K562 (cell line): ENCODE results near the gene MEX3D. TPM values are rescaled to one million over a fixed set of nuclear protein-coding genes. Genes with fewer than 3 reads are reported as not detected.
A peak's percentile ranks its signal among the peaks of the same experiment; 100 is the strongest.

Experiments used
- ATAC-seq: fragments of 200-7000 bp; cut with Tn5 transposase; 3 replicates; pipeline ENCODE4 v1.9.1; 2020; ENCODE audit warnings: moderate library complexity
- BruUV-seq: library from RNA; stranded (reverse); fragments of 400-500 nt; replicated peaks from 2 replicates; lab custom pipeline; 2021; lab: Mats Ljungman, UMichigan
- CTCF ChIA-PET: fragments of 300-600 bp; formaldehyde crosslinking; extraction: SDS; loops from one replicate; lab custom pipeline; 2021; ENCODE audit warnings: low intra/inter-chr PET ratio; lab: Yijun Ruan, JAX
- POLR2A ChIA-PET: fragments of 300-600, 350-650 bp; sonication (Branson Sonifier 250); formaldehyde crosslinking; extraction: SDS; loops from one replicate; lab custom pipeline; 2021; ENCODE audit warnings: antibody characterized with exemption, inconsistent platforms; lab: Yijun Ruan, JAX
- DNase-seq, 4 experiments: peaks; one replicate each; pipeline versions ENCODE4 v3.0.0 to v3.0.0-alpha.2; 2011 to 2018; ENCODE audit warnings: low spot score in 3 of 4, mixed read lengths in 3 of 4; ENCODE audit errors: extremely low read depth in 1 of 4
- FAIRE-seq: peaks from 2 replicates; lab custom pipeline; 2011; peaks lifted over from hg19 to GRCh38; lab: Jason Lieb, UNC
- H2AFZ ChIP-seq: 2 replicates; pipeline ENCODE4 v1.6.0; 2011; ENCODE audit warnings: low read depth, low read length, control low read depth, inconsistent platforms
- H3K27ac ChIP-seq: fragments of 200-600 bp; 3 replicates; pipeline ENCODE4 v1.8.0; 2011; ENCODE audit warnings: low read depth, mild to moderate bottlenecking, control low read depth, inconsistent platforms, low read length, moderate library complexity, mixed read lengths; ENCODE audit errors: extremely low read depth
- H3K27me3 ChIP-seq, 2 experiments: fragments of 300-600 bp in 1 of 2; 2 replicates in 1 of 2; 3 replicates in 1 of 2; pipeline versions ENCODE4 v1.6.0 to v1.8.0; 2011; ENCODE audit warnings: inconsistent platforms in 2 of 2, low read length in 2 of 2, mild to moderate bottlenecking in 1 of 2, mixed read lengths in 1 of 2, moderate library complexity in 1 of 2; ENCODE audit not compliant: control insufficient read depth in 2 of 2, insufficient read depth in 2 of 2
- H3K36me3 ChIP-seq: fragments of 300-600 bp; 3 replicates; pipeline ENCODE4 v1.8.0; 2011; ENCODE audit warnings: mild to moderate bottlenecking, low read length, inconsistent platforms; ENCODE audit not compliant: control insufficient read depth, insufficient read depth
- H3K4me1 ChIP-seq, 2 experiments: fragments of 200-600 bp in 1 of 2; replicated peaks in 1 of 2; 2 replicates in 1 of 2; 3 replicates in 1 of 2; pipeline versions ENCODE4 v1.5.1 to v1.8.0; 2011; ENCODE audit warnings: inconsistent platforms in 2 of 2, low read length in 2 of 2, mild to moderate bottlenecking in 1 of 2, mixed read lengths in 1 of 2, moderate library complexity in 1 of 2; ENCODE audit not compliant: control insufficient read depth in 2 of 2, insufficient read depth in 2 of 2
- H3K4me2 ChIP-seq: 2 replicates; pipeline ENCODE4 v1.6.1; 2011; ENCODE audit warnings: low read length, control low read depth, inconsistent platforms, mixed read lengths; ENCODE audit not compliant: insufficient read depth
- H3K4me3 ChIP-seq: fragments of 200-600 bp; sonication (generic), shearing (Covaris generic); 2 replicates; pipeline ENCODE4 v1.5.1; 2016; ENCODE audit warnings: control low read depth, inconsistent platforms
- H3K79me2 ChIP-seq: fragments of 200-600 bp; 3 replicates; pipeline ENCODE4 v1.8.0; 2011; ENCODE audit warnings: low read length, inconsistent platforms; ENCODE audit not compliant: control insufficient read depth, insufficient read depth
- H3K9ac ChIP-seq, 2 experiments: 2 replicates each; pipeline versions ENCODE4 v1.6.0 to v1.6.1; 2011; ENCODE audit warnings: low read depth in 2 of 2, low read length in 2 of 2, control low read depth in 1 of 2, inconsistent platforms in 1 of 2, mild to moderate bottlenecking in 1 of 2, mixed read lengths in 1 of 2; ENCODE audit not compliant: insufficient read depth in 1 of 2
- H3K9me1 ChIP-seq: one replicate; pipeline ENCODE4 v1.6.0; 2011; ENCODE audit warnings: inconsistent platforms, mild to moderate bottlenecking, low read length, moderate library complexity; ENCODE audit not compliant: control insufficient read depth, insufficient read depth
- H3K9me3 ChIP-seq: replicated peaks from 2 replicates; pipeline ENCODE4 v1.5.1; 2011; ENCODE audit warnings: low read depth, low read length, inconsistent platforms; ENCODE audit not compliant: control insufficient read depth, insufficient read depth
- H4K20me1 ChIP-seq: replicated peaks from 2 replicates; pipeline ENCODE4 v1.6.1; 2011; ENCODE audit warnings: low read length, inconsistent platforms, mixed read lengths; ENCODE audit not compliant: control insufficient read depth, insufficient read depth
- CBFA2T3 ChIP-seq: fragments of 450-650 bp; IDR thresholded peaks from 2 replicates; pipeline ENCODE4 v1.6.1; 2017
- EHMT2 ChIP-seq: fragments of 450-650 bp; IDR thresholded peaks from 2 replicates; pipeline ENCODE4 v1.6.1; 2018; ENCODE audit warnings: antibody characterized with exemption
- FOXA3 ChIP-seq, 2 experiments: fragments of 450-650 bp in 1 of 2; sonication (generic) in 1 of 2; formaldehyde crosslinking; IDR thresholded peaks in 1 of 2; conservative IDR thresholded peaks in 1 of 2; 2 replicates each; pipeline versions ENCODE4 v1.4.0 to v1.8.0; 2020 to 2022; ENCODE audit warnings: mild to moderate bottlenecking in 2 of 2, missing genetic modification reagents in 1 of 2
- GATAD2B ChIP-seq: fragments of 450-650 bp; IDR thresholded peaks from 2 replicates; pipeline ENCODE4 v1.6.1; 2017; ENCODE audit warnings: mild to moderate bottlenecking, borderline replicate concordance
- HDAC8 ChIP-seq: fragments of 450-650 bp; IDR thresholded peaks from 2 replicates; pipeline ENCODE4 v1.6.1; 2016; ENCODE audit warnings: mild to moderate bottlenecking, missing genetic modification characterization, moderate library complexity, missing compliant biosample characterization
- HNRNPLL ChIP-seq: fragments of 200-400 bp; formaldehyde crosslinking; IDR thresholded peaks from 2 replicates; pipeline ENCODE4 v1.6.1; 2017; ENCODE audit warnings: low read length, low read depth, mild to moderate bottlenecking; ENCODE audit not compliant: poor library complexity, severe bottlenecking
- JUN ChIP-seq, 2 experiments: sonication (generic) in 1 of 2; formaldehyde crosslinking in 1 of 2; IDR thresholded peaks; 2 replicates each; pipeline versions ENCODE4 v1.6.1 to v1.8.0; 2012 to 2022; ENCODE audit warnings: borderline replicate concordance in 2 of 2, mild to moderate bottlenecking in 2 of 2, improper control_type of control experiment in 1 of 2, low read depth in 1 of 2, low read length in 1 of 2, missing genetic modification reagents in 1 of 2
- KDM1A ChIP-seq, 2 experiments: fragments of 450-650 bp; IDR thresholded peaks; 2 replicates each; pipeline ENCODE4 v1.6.1; 2016; ENCODE audit warnings: mild to moderate bottlenecking in 2 of 2
- KDM2B ChIP-seq: fragments of 250-450 bp; sonication (Bioruptor Pico); IDR thresholded peaks from 2 replicates; pipeline ENCODE4 v1.8.0; 2021; ENCODE audit warnings: mild to moderate bottlenecking, moderate library complexity
- NBN ChIP-seq: fragments of 450-650 bp; IDR thresholded peaks from 2 replicates; pipeline ENCODE4 v1.6.1; 2016; ENCODE audit warnings: low read depth, mild to moderate bottlenecking
- NELFE ChIP-seq: IDR thresholded peaks from 2 replicates; pipeline ENCODE4 v1.6.1; 2011; ENCODE audit warnings: mild to moderate bottlenecking; ENCODE audit not compliant: insufficient read depth, insufficient read length
- RBM25 ChIP-seq: fragments of 200-400 bp; formaldehyde crosslinking; IDR thresholded peaks from 2 replicates; pipeline ENCODE4 v1.6.1; 2018; ENCODE audit warnings: low read length, low read depth, moderate library complexity; ENCODE audit not compliant: severe bottlenecking
- SMAD4 ChIP-seq: fragments of 250-450 bp; sonication (Bioruptor Pico); conservative IDR thresholded peaks from 2 replicates; pipeline ENCODE4 v1.8.0; 2021; ENCODE audit warnings: inconsistent platforms, mild to moderate bottlenecking, moderate library complexity
- TRIM24 ChIP-seq, 2 experiments: fragments of 450-650 bp; IDR thresholded peaks; 2 replicates each; pipeline ENCODE4 v1.6.1; 2016
- ZNF274 ChIP-seq: IDR thresholded peaks from 2 replicates; pipeline ENCODE4 v1.6.1; 2011; ENCODE audit warnings: low read depth, mild to moderate bottlenecking, low read length, moderate library complexity, borderline replicate concordance
- ZNF79 ChIP-seq: fragments of 250-450 bp; sonication (Bioruptor Pico); IDR thresholded peaks from 2 replicates; pipeline ENCODE4 v1.4.0; 2020; ENCODE audit warnings: low read depth, mild to moderate bottlenecking, moderate library complexity
- WGBS: fragments of 100-300 bp; shearing (Covaris generic); methylation state at CpG from one replicate; pipeline ENCODE4 v1.1.6; 2016; ENCODE audit warnings: low coverage, mixed read lengths; ENCODE audit not compliant: insufficient coverage; ENCODE audit errors: missing lambda C conversion rate; 5-methylcytosine and 5-hydroxymethylcytosine counted together
- in situ Hi-C: fragments of 300-500 bp; cut with MboI; formaldehyde crosslinking; loops from 4 replicates; pipeline ENCODE4 v1.15.0; 2018; ENCODE audit warnings: inconsistent platforms, mixed read lengths
- intact Hi-C: fragments of 100-400 bp; cut with micrococcal nuclease; formaldehyde crosslinking; loops from 2 replicates; pipeline ENCODE4 v1.14.2; 2022
- polyA plus RNA-seq, 8 experiments: library from polyadenylated mRNA; depleted of rRNA in 4 of 8; stranded (reverse) in 5 of 8; unstranded in 3 of 8; fragments of >200 nt; fragmentation: Nextera tagmentation in 2 of 8; fragmentation: Illumina TruSeq in 1 of 8; extraction: Ambion mirVana in 2 of 8; extraction: Trizol in 1 of 8; gene quantifications; 2 replicates each; pipeline versions ENCODE4 v1.2.1 to v1.2.3, GENCODE V29; 2011 to 2014; ENCODE audit warnings: inconsistent platforms in 1 of 8, missing spikeins in 1 of 8
- total RNA-seq, 7 experiments: library from RNA; depleted of rRNA in 6 of 7; stranded (reverse); fragments of >200 nt in 6 of 7; fragmentation: Illumina TruSeq in 2 of 7; extraction: Trizol in 2 of 7; gene quantifications; 2 replicates each; pipeline versions ENCODE4 v1.2.1 to v1.2.3, GENCODE V29; 2011 to 2021; ENCODE audit warnings: low replicate concordance in 1 of 7
- TF ChIP-seq, protein P1 (sequence below): sonication (generic); formaldehyde crosslinking; IDR thresholded peaks from 2 replicates; pipeline ENCODE4 v1.8.0; 2022; ENCODE audit warnings: mild to moderate bottlenecking, low read depth, missing genetic modification reagents

Gene MEX3D
- total and polyA plus RNA-seq, 9 of the 15 experiments (the other 6 are each of a cell fraction or from before 2014, with no cell fraction given) = 1.7 to 39.3 (median 5.7) TPM

DNA sequence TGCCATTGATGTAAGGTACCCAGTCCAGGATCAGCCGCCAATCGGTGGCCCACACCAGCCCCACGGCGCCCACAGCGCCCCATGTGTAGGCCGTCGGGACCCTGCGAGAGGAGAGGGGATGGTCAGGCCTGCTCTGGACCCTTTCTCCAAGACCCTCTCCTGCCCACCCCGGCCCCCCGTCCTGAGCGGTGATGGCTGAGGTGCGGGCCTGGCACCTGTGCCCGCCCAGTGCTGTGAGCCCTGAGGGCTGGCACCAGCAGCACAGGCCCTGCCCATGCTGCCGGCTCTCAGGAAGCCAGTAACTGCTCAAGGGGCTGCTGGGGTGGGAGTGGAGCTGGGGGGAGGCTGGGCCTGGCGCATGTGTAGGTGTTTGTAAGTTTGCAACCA, 31.3 kb upstream of the MEX3D start:
- intact Hi-C loops (no loop called here), in situ Hi-C loops (no loop called here)
- Histone ChIP-seq H3K4me1 (peaks cover 25 to 58% of the 10 kb centered on the region in 2 experiments), H2AFZ (no peak overlapping the region), H3K9me1 (peaks cover 3% of the 10 kb centered on the region), H3K4me2 (no peak overlapping the region), H3K9ac (peak overlapping the region in 1 of 2 experiments; percentile 85; a peak in 2 of 4 replicates), H3K27ac (no peak overlapping the region), H4K20me1 (peaks cover 18% of the 10 kb centered on the region), H3K79me2 (peaks cover 63% of the 10 kb centered on the region), H3K9me3 (no peaks in the 10 kb centered on the region), H3K36me3 (peaks cover 75% of the 10 kb centered on the region), H3K27me3 (no peaks in the 10 kb centered on the region), H3K4me3 (no peak overlapping the region)
- BruUV-seq = no TSS peak
- ATAC-seq (no peak), FAIRE-seq (no peak), DNase-seq (no peak)
- CTCF ChIA-PET = no interaction called here
- POLR2A ChIA-PET = interaction anchor here (0.6 kb wide), 1 partner anchor 739 kb away, joined by 3 read pairs; no protein-coding TSS in a partner anchor
- no peak for TF ChIP-seq ZNF274
- TF ChIP-seq RBM25 = no peak
- no peak for TF ChIP-seq HNRNPLL
- no peak for TF ChIP-seq SMAD4 (CRISPR knock-in tag)
- TF ChIP-seq JUN (IDR thresholded peaks at IDR 0.05; ENCODE audit: borderline replicate concordance, low read depth, low read length) = no peak
- TF ChIP-seq JUN (CRISPR knock-in tag; IDR thresholded peaks at IDR 0.05; ENCODE audit: borderline replicate concordance) = 0 out of 2 replicates have a peak, but pooled peaks have one; percentile 22
- TF ChIP-seq CBFA2T3 = no peak
- TF ChIP-seq TRIM24 (IDR thresholded peaks at IDR 0.05) = no peak
- TF ChIP-seq KDM1A (IDR thresholded peaks at IDR 0.05) = no peak
- 0 out of 4 replicates have a peak, but pooled peaks of 1 of the 2 experiments have one; percentile 28 for TF ChIP-seq FOXA3 (CRISPR knock-in tag; conservative IDR thresholded peaks at IDR 0.05 in 1 of 2, IDR thresholded peaks at IDR 0.05 in 1 of 2)
- TF ChIP-seq, protein P1, sequence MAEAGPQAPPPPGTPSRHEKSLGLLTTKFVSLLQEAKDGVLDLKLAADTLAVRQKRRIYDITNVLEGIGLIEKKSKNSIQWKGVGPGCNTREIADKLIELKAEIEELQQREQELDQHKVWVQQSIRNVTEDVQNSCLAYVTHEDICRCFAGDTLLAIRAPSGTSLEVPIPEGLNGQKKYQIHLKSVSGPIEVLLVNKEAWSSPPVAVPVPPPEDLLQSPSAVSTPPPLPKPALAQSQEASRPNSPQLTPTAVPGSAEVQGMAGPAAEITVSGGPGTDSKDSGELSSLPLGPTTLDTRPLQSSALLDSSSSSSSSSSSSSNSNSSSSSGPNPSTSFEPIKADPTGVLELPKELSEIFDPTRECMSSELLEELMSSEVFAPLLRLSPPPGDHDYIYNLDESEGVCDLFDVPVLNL (CRISPR knock-in tag) = no peak
- TF ChIP-seq NBN = no peak
- TF ChIP-seq KDM2B = no peak
- no peak for TF ChIP-seq GATAD2B
- no peak for TF ChIP-seq NELFE
- no peak for TF ChIP-seq HDAC8 (tag)
- TF ChIP-seq EHMT2 = no peak
- no peak for TF ChIP-seq ZNF79 (CRISPR knock-in tag)
- WGBS = 98% methylated on average over 14 of the region's 15 CpGs
